K562 (cell line): ENCODE data around the gene PPARG. TPM values are rescaled to one million over a fixed set of nuclear protein-coding genes. Genes with fewer than 3 reads are reported as not detected.

Experiments
- ARID2 ChIP-seq: fragments of 450-650 bp; IDR thresholded peaks from 2 replicates; pipeline ENCODE4 v1.6.1; 2017; ENCODE audit warnings: antibody characterized with exemption, mild to moderate bottlenecking
- CBX8 ChIP-seq: fragments of 200-600 bp; sonication (generic); IDR thresholded peaks from 2 replicates; pipeline ENCODE4 v1.6.1; 2012; ENCODE audit warnings: borderline replicate concordance, mixed run types, low read depth, mild to moderate bottlenecking, moderate library complexity, mixed read lengths, low read length, control low read depth, inconsistent platforms; ENCODE audit not compliant: poor library complexity, severe bottlenecking; ENCODE audit errors: extremely low read depth
- HNRNPK ChIP-seq: fragments of 200-400 bp; formaldehyde crosslinking; IDR thresholded peaks from one replicate; pipeline ENCODE4 v1.6.1; 2018; ENCODE audit warnings: mild to moderate bottlenecking, low read depth, low read length; ENCODE audit not compliant: poor library complexity, severe bottlenecking
- MECOM ChIP-seq: fragments of 250-450 bp; sonication (Bioruptor Pico); IDR thresholded peaks from 2 replicates; pipeline ENCODE4 v1.8.0; 2022; ENCODE audit warnings: inconsistent platforms
- SREBF1 ChIP-seq: fragments of 150-350 bp; IDR thresholded peaks from 2 replicates; pipeline ENCODE4 v1.6.1; 2014; ENCODE audit warnings: antibody characterized with exemption, low read depth, low read length, borderline replicate concordance
- SRF ChIP-seq, 2 experiments: fragments of 250-450, 450-650 bp in 1 of 2; sonication (Bioruptor Pico) in 1 of 2; sonication (generic) in 1 of 2; formaldehyde crosslinking; IDR thresholded peaks; 2 replicates each; pipeline versions ENCODE4 v1.5.0 to v1.5.1; 2020 to 2022; ENCODE audit warnings: mild to moderate bottlenecking in 1 of 2, missing genetic modification reagents in 1 of 2
- SRSF3 ChIP-seq: fragments of 200-400 bp; formaldehyde crosslinking; IDR thresholded peaks from 2 replicates; pipeline ENCODE4 v1.6.1; 2016; ENCODE audit warnings: mild to moderate bottlenecking, low read length, moderate library complexity; ENCODE audit not compliant: insufficient read depth
- ZNF507 ChIP-seq: conservative IDR thresholded peaks from 2 replicates; pipeline ENCODE4 v1.6.1; 2017; ENCODE audit warnings: missing genetic modification characterization, missing compliant biosample characterization
- polyA plus RNA-seq, 8 experiments: library from polyadenylated mRNA; depleted of rRNA in 4 of 8; stranded (reverse) in 5 of 8; unstranded in 3 of 8; fragments of >200 nt; fragmentation: Nextera tagmentation in 2 of 8; fragmentation: Illumina TruSeq in 1 of 8; extraction: Ambion mirVana in 2 of 8; extraction: Trizol in 1 of 8; gene quantifications; 2 replicates each; pipeline versions ENCODE4 v1.2.1 to v1.2.3, GENCODE V29; 2011 to 2014; ENCODE audit warnings: inconsistent platforms in 1 of 8, missing spikeins in 1 of 8
- total RNA-seq, 7 experiments: library from RNA; depleted of rRNA in 6 of 7; stranded (reverse); fragments of >200 nt in 6 of 7; fragmentation: Illumina TruSeq in 2 of 7; extraction: Trizol in 2 of 7; gene quantifications; 2 replicates each; pipeline versions ENCODE4 v1.2.1 to v1.2.3, GENCODE V29; 2011 to 2021; ENCODE audit warnings: low replicate concordance in 1 of 7
- TF ChIP-seq, protein P1 (sequence below): fragments of 450-650 bp; IDR thresholded peaks from 2 replicates; pipeline ENCODE4 v1.6.1; 2018; ENCODE audit warnings: mild to moderate bottlenecking, low read depth; ENCODE audit not compliant: partially characterized antibody
- TF ChIP-seq, protein P2 (sequence below): fragments of 450-650 bp; IDR thresholded peaks from 2 replicates; pipeline ENCODE4 v1.6.1; 2018; ENCODE audit not compliant: partially characterized antibody

The PPARG gene
- total and polyA plus RNA-seq, 9 of the 15 experiments (the other 6 are each of a cell fraction or from before 2014, with no cell fraction given): not detected

DNA sequence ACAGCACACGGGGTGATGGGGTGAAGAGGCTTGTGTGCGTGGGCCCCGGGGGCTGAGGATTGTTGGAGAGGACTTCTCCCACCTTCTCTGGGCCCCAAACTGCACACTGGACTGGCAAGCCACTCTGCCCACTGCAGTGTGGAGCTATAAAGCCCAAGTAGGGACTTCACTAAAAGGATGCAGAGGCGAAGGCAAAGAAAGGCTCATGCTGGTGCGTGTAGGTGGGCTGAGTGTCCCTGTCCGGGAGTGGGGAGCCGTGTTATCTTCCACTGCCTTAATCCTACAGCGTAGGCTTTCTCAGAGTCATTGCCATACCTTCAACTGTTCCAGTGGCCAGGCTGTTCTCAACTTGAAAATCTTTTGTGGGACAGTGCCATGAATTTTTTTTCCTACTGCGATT lies 3.9 kb downstream of the PPARG start (continued):
- TF ChIP-seq, protein P1, sequence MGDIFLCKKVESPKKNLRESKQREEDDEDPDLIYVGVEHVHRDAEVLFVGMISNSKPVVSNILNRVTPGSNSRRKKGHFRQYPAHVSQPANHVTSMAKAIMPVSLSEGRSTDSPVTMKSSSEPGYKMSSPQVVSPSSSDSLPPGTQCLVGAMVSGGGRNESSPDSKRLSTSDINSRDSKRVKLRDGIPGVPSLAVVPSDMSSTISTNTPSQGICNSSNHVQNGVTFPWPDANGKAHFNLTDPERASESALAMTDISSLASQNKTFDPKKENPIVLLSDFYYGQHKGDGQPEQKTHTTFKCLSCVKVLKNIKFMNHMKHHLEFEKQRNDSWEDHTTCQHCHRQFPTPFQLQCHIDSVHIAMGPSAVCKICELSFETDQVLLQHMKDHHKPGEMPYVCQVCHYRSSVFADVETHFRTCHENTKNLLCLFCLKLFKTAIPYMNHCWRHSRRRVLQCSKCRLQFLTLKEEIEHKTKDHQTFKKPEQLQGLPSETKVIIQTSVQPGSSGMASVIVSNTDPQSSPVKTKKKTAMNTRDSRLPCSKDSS: no peak
- TF ChIP-seq SREBF1 (no peak), ARID2 (no peak), SRSF3 (no peak), ZNF507 (tag) (no peak), HNRNPK (no peak), CBX8 (no peak), SRF (CRISPR knock-in tag; IDR thresholded peaks at IDR 0.05) (no peak), MECOM (CRISPR knock-in tag) (no peak)
- TF ChIP-seq, protein P2, sequence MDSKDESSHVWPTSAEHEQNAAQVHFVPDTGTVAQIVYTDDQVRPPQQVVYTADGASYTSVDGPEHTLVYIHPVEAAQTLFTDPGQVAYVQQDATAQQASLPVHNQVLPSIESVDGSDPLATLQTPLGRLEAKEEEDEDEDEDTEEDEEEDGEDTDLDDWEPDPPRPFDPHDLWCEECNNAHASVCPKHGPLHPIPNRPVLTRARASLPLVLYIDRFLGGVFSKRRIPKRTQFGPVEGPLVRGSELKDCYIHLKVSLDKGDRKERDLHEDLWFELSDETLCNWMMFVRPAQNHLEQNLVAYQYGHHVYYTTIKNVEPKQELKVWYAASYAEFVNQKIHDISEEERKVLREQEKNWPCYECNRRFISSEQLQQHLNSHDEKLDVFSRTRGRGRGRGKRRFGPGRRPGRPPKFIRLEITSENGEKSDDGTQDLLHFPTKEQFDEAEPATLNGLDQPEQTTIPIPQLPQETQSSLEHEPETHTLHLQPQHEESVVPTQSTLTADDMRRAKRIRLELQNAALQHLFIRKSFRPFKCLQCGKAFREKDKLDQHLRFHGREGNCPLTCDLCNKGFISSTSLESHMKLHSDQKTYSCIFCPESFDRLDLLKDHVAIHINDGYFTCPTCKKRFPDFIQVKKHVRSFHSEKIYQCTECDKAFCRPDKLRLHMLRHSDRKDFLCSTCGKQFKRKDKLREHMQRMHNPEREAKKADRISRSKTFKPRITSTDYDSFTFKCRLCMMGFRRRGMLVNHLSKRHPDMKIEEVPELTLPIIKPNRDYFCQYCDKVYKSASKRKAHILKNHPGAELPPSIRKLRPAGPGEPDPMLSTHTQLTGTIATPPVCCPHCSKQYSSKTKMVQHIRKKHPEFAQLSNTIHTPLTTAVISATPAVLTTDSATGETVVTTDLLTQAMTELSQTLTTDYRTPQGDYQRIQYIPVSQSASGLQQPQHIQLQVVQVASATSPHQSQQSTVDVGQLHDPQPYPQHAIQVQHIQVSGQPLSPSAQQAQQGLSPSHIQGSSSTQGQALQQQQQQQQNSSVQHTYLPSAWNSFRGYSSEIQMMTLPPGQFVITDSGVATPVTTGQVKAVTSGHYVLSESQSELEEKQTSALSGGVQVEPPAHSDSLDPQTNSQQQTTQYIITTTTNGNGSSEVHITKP: no peak
